HG02759 (cell line): ENCODE results near the gene ARHGEF26.
"Not testable (repeated sequence)": the region's sequence is repeated elsewhere in the genome, so short reads cannot be mapped to it uniquely, and the experiment has no call there.

ENCODE experiments used
- ATAC-seq: cut with Tn5 transposase; IDR thresholded peaks from one replicate; pipeline ENCODE4 v1.9.1; 2021; ENCODE audit warnings: mild to moderate bottlenecking, moderate library complexity; ENCODE audit not compliant: unreplicated experiment

The ARHGEF26 gene, protein sequence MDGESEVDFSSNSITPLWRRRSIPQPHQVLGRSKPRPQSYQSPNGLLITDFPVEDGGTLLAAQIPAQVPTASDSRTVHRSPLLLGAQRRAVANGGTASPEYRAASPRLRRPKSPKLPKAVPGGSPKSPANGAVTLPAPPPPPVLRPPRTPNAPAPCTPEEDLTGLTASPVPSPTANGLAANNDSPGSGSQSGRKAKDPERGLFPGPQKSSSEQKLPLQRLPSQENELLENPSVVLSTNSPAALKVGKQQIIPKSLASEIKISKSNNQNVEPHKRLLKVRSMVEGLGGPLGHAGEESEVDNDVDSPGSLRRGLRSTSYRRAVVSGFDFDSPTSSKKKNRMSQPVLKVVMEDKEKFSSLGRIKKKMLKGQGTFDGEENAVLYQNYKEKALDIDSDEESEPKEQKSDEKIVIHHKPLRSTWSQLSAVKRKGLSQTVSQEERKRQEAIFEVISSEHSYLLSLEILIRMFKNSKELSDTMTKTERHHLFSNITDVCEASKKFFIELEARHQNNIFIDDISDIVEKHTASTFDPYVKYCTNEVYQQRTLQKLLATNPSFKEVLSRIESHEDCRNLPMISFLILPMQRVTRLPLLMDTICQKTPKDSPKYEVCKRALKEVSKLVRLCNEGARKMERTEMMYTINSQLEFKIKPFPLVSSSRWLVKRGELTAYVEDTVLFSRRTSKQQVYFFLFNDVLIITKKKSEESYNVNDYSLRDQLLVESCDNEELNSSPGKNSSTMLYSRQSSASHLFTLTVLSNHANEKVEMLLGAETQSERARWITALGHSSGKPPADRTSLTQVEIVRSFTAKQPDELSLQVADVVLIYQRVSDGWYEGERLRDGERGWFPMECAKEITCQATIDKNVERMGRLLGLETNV

GRCh38 chr3:154120961-154121700 lies at the start of gene ARHGEF26:
TSS of gene ARHGEF26 (plus strand) at chr3:154121390. CDS start at chr3:154121993, 603 bp downstream.
- ATAC-seq = peak; percentile 78

GRCh38 chr3:154074966-154075365 lies 46.2 kb upstream of the ARHGEF26 start:
- ATAC-seq = no peak

GRCh38 chr3:154078672-154079071 lies 42.5 kb upstream of the ARHGEF26 start:
- no peak for ATAC-seq

DNA sequence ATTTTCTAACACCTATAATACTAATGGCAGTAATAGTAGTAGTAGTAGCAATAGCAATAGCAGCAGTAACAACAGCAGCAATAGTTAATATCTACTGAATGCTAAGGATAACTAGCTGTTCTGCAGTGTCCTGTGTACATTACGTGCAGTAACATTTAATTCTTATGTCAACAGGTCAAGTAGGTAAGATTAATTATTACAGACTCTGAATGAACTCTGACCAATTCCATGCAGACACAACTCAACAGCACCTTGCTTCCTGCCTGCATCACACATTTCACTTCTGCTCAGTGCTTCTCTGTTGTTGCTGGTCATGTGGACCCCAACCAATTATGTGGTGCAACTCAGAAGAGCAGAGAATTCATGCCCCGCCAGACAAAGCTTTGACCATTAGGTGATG lies 39.9 kb upstream of the ARHGEF26 start:
- no peak for ATAC-seq

DNA sequence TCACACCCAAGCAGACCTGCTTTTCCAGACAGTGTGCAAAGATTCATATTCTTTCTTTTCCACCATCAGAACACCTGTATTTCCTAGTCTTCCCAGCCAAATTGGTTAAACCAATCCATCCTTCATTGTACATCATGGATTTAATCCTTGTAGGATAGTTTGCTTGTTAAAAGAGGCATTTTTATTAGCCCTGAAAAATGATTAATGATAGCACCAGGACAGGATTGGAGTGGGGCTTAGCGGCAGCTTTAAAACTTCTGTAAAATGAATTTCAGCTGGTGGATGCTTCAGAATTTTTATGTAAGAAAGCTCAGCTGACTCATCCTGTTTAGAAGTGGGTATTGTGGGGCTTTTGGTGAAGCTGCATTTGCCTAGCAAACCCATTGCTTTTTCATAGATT lies 36.1 kb upstream of the ARHGEF26 start:
- ATAC-seq = no peak

GRCh38 chr3:154085799-154086198 lies 35.4 kb upstream of the ARHGEF26 start:
- ATAC-seq = no peak

DNA sequence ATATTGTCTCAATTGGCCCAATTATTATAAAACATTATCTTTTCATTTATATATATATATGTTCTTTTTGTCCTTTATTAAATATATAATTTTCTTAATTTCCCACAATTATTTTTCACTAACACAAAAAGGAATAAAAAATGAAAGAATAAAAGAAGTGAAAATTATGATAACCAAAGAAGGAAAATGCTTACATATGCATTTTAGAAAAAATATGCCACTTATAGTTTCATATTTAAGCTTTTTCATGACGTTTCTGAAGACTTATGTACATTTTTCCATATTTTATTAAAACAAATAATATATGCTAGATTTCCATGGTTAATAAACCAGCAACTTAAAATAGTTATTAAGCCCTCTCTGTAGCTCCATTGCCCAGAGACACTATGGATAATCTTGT lies 34.9 kb upstream of the ARHGEF26 start:
- no peak for ATAC-seq

- ATAC-seq = not testable (repeated sequence)
These were observed 33.3 kb upstream of the ARHGEF26 start for GRCh38 chr3:154087756-154088480.

GRCh38 chr3:154089421-154090420 lies 31.5 kb upstream of the ARHGEF26 start:
- ATAC-seq = no peak

- ATAC-seq = no peak
These were observed 27.1 kb upstream of the ARHGEF26 start for GRCh38 chr3:154094051-154094450.

DNA sequence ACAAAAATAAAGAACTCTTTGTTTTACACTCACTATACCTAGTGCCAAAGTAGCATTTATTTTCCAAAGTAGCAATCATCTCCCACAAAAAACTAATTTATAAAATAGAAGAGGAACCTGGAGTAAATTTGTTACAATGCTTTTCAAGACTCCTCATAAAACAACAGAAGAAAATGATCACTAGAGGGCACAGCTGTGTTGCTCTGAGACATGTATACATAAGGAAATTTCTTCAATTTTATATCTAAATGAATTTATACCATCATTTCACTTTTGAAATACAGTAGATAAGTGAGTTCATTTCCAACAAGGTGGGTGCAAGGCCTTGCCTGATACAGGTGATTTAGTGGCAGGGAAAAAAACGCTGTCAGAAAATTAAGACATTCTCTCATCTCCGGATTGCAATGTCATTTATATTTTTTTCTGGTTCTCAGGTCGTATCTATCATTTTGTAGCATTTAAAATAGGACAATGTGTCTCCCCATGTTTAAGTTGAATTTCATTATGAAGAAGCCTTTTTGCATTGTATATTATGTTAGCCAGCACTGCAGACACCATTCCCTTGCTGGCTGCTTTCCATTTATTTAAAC lies 25.3 kb upstream of the ARHGEF26 start:
- ATAC-seq = no peak

GRCh38 chr3:154098376-154098775 lies 22.8 kb upstream of the ARHGEF26 start:
- ATAC-seq = no peak

GRCh38 chr3:154100556-154100955 lies 20.6 kb upstream of the ARHGEF26 start:
- ATAC-seq = no peak

DNA sequence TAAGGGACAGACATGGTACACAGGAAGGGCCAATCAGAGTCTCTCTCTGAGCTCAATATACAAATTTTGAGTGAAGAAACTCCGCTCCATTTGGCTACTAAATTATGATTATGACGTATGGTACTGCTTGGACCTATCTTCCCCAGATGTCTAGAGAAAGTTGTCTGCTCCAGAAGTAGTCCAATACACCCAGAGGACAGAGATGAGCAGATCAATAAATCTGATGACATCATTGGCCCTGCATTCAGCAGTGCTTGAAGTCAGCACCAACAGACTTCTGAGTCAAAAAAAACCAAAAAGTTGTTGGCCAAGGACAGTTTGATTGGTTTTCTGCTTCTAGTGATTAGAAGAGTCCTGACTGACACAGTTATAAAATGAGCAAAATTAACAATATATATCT lies 19.9 kb upstream of the ARHGEF26 start:
- ATAC-seq = no peak

DNA sequence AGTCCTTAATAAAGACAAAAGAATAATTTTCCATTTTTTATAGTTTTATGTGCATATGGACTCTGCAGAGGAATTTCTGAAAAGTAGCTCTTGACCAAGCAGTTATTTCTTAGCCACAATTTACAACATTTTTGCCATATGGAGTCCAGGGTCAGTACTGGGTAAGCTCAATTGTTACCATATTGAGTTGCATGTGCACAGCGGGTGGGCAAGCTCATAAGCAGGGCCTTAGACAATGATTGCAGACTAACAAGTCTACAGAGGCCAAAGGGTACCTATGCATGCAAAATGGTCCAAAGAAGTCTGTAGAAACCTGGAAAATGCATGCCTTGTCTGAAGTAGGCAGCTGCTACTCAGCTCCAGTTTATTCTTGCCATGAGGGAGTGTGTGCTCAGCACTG lies 19.0 kb upstream of the ARHGEF26 start:
- no peak for ATAC-seq

DNA sequence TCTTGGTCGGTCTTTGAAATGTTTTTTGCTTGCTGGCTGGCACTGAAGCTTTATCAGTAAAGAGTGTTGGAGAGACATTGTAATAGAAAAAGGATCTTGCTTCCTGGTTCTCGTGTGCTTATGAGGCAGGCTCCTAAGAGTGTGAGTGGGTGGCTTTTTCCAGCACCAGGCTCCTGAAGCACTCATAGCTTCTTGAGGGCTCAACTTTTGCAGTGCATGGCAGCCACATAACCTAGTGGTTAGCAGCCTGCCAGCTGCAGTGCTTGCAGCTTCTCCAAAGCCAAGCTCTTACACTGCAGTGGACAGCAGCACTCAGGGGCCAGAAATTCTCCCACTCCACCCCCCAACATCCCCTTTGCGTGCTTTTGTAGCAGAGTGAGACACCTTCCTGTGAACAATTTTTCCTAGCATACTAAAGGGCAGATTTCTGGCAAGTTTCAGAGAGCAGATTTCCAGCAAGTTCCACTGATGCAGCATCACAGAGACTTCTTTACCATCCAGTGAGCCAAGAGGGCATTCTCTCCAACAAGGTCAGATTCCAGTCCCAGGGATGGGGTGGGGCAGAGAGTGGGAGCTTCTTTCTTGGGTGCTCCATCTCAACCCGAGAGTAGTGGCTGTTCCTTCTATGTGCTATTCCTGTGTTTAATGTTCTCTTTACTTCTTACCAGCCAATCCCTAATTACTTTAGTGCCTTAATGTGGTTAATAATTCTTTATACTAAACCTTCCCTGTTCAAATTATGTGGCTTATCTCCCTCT lies 15.8 kb upstream of the ARHGEF26 start:
- ATAC-seq = no peak

- no peak for ATAC-seq
These were observed 9.7 kb upstream of the ARHGEF26 start for GRCh38 chr3:154111365-154111935.
